ENCODE data around the gene LYRM4. TPM values are rescaled to one million over a fixed set of nuclear protein-coding genes. Genes with fewer than 3 reads are reported as not detected.

Gene LYRM4
- total RNA-seq, 1 donor from 2014 or later, result 9.1 TPM

- peak; percentile 89 for DNase-seq (ENCODE audit: low spot score)
Observed at GRCh38 chr6:5205877-5206850, 54.6 kb downstream of the LYRM4 start.

- no peak for DNase-seq (ENCODE audit: low spot score)
Observed at GRCh38 chr6:5205035-5205507, 55.7 kb downstream of the LYRM4 start.

- DNase-seq (ENCODE audit: low spot score), result no peak
Observed at GRCh38 chr6:5204376-5204775, 56.4 kb downstream of the LYRM4 start.

- peak; percentile 79 for DNase-seq (ENCODE audit: low spot score)
Observed at GRCh38 chr6:5203546-5203945, 57.2 kb downstream of the LYRM4 start.

- no peak for DNase-seq (ENCODE audit: low spot score)
Observed at GRCh38 chr6:5202941-5203340, 57.8 kb downstream of the LYRM4 start.

GRCh38 chr6:5202206-5202605 lies 58.5 kb downstream of the LYRM4 start:
- no peak for DNase-seq (ENCODE audit: low spot score)

GRCh38 chr6:5201271-5201670 lies 59.5 kb downstream of the LYRM4 start:
- DNase-seq (ENCODE audit: low spot score), result no peak

- DNase-seq (ENCODE audit: low spot score), result no peak
Observed at GRCh38 chr6:5199702-5200101, 61.0 kb downstream of the LYRM4 start.

- no peak for DNase-seq (ENCODE audit: low spot score)
Observed at GRCh38 chr6:5199283-5199682, 61.5 kb downstream of the LYRM4 start.

- DNase-seq (ENCODE audit: low spot score), result no peak
Observed at GRCh38 chr6:5197084-5197483, 63.7 kb downstream of the LYRM4 start.

GRCh38 chr6:5192135-5192794 lies 68.5 kb downstream of the LYRM4 start:
- DNase-seq (ENCODE audit: low spot score), result no peak

GRCh38 chr6:5191722-5192121 lies 69.0 kb downstream of the LYRM4 start:
- no peak for DNase-seq (ENCODE audit: low spot score)

GRCh38 chr6:5191222-5191621 lies 69.5 kb downstream of the LYRM4 start:
- no peak for DNase-seq (ENCODE audit: low spot score)

- peak; percentile 80 for DNase-seq (ENCODE audit: low spot score)
Observed at GRCh38 chr6:5190507-5190906, 70.2 kb downstream of the LYRM4 start.

- no peak for DNase-seq (ENCODE audit: low spot score)
Observed at GRCh38 chr6:5188646-5189045, 72.1 kb downstream of the LYRM4 start.

GRCh38 chr6:5184878-5185277 lies 75.9 kb downstream of the LYRM4 start:
- DNase-seq (ENCODE audit: low spot score), result no peak

- DNase-seq (ENCODE audit: low spot score), result no peak
Observed at GRCh38 chr6:5184218-5184617, 76.5 kb downstream of the LYRM4 start.

GRCh38 chr6:5181510-5182317 lies 79.0 kb downstream of the LYRM4 start:
- DNase-seq (ENCODE audit: low spot score), result no peak

GRCh38 chr6:5180636-5181035 lies 80.1 kb downstream of the LYRM4 start:
- no peak for DNase-seq (ENCODE audit: low spot score)

GRCh38 chr6:5179917-5180316 lies 80.8 kb downstream of the LYRM4 start:
- no peak for DNase-seq (ENCODE audit: low spot score)

GRCh38 chr6:5178806-5179205 lies 81.9 kb downstream of the LYRM4 start:
- no peak for DNase-seq (ENCODE audit: low spot score)

- no peak for DNase-seq (ENCODE audit: low spot score)
Observed at GRCh38 chr6:5175635-5176034, 85.1 kb downstream of the LYRM4 start.

Measured in umbilical cord (tissue), 2 donors.